ENCODE results near the gene OSGEP.

Gene OSGEP

GRCh38 chr14:20489093-20489994, 34.7 kb upstream of the OSGEP start:
- no peak for DNase-seq (ENCODE audit: insufficient read length)
- FAIRE-seq = peak; percentile 83
- TF ChIP-seq POLR2AphosphoS5 (IDR thresholded peaks at IDR 0.05; ENCODE audit: low read depth, low read length) = no peak
- TF ChIP-seq TAF1 (IDR thresholded peaks at IDR 0.05; ENCODE audit: borderline replicate concordance, low read depth, low read length) = no peak
- no peak for TF ChIP-seq POLR2A (IDR thresholded peaks at IDR 0.05; ENCODE audit: low read depth, low read length)

DNA sequence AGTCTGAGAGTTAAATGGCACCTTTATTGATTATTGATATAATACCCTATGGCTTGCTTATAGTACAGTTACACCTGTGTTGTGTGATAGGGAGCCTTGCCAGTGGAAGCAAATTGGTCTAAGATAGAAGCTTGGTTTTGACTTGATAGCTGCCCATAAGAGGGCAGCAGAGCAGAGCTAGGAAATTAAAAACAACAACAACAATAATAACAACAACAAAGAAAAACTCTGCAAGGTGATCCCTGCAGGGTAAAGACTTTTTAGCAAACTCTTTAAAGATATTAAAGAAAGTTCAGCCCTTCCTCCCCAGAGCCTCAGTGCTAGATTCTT, 32.7 kb upstream of the OSGEP start:
- TF ChIP-seq POLR2AphosphoS5 (IDR thresholded peaks at IDR 0.05; ENCODE audit: low read depth, low read length) (no peak), TAF1 (IDR thresholded peaks at IDR 0.05; ENCODE audit: borderline replicate concordance, low read depth, low read length) (no peak), POLR2A (IDR thresholded peaks at IDR 0.05; ENCODE audit: low read depth, low read length) (no peak)
- no peak for DNase-seq (ENCODE audit: insufficient read length)
- FAIRE-seq = no peak

GRCh38 chr14:20486684-20487395, 32.2 kb upstream of the OSGEP start:
- FAIRE-seq (peak; percentile 33), DNase-seq (ENCODE audit: insufficient read length) (no peak)
- TF ChIP-seq POLR2A (IDR thresholded peaks at IDR 0.05; ENCODE audit: low read depth, low read length) = no peak
- TF ChIP-seq POLR2AphosphoS5 (IDR thresholded peaks at IDR 0.05; ENCODE audit: low read depth, low read length) = no peak
- no peak for TF ChIP-seq TAF1 (IDR thresholded peaks at IDR 0.05; ENCODE audit: borderline replicate concordance, low read depth, low read length)

- FAIRE-seq (no peak), DNase-seq (ENCODE audit: insufficient read length) (no peak)
- no peak for TF ChIP-seq POLR2A (IDR thresholded peaks at IDR 0.05; ENCODE audit: low read depth, low read length)
- TF ChIP-seq TAF1 (IDR thresholded peaks at IDR 0.05; ENCODE audit: borderline replicate concordance, low read depth, low read length) = no peak
- no peak for TF ChIP-seq POLR2AphosphoS5 (IDR thresholded peaks at IDR 0.05; ENCODE audit: low read depth, low read length)
Observed at GRCh38 chr14:20485900-20486299, 31.3 kb upstream of the OSGEP start.

- FAIRE-seq (no peak), DNase-seq (ENCODE audit: insufficient read length) (no peak)
- TF ChIP-seq TAF1 (IDR thresholded peaks at IDR 0.05; ENCODE audit: borderline replicate concordance, low read depth, low read length) (no peak), POLR2AphosphoS5 (IDR thresholded peaks at IDR 0.05; ENCODE audit: low read depth, low read length) (no peak), POLR2A (IDR thresholded peaks at IDR 0.05; ENCODE audit: low read depth, low read length) (no peak)
Observed at GRCh38 chr14:20482382-20482781, 27.8 kb upstream of the OSGEP start.

GRCh38 chr14:20478894-20479293, 24.3 kb upstream of the OSGEP start:
- DNase-seq (ENCODE audit: insufficient read length) (no peak), FAIRE-seq (no peak)
- TF ChIP-seq POLR2A (IDR thresholded peaks at IDR 0.05; ENCODE audit: low read depth, low read length) (no peak), TAF1 (IDR thresholded peaks at IDR 0.05; ENCODE audit: borderline replicate concordance, low read depth, low read length) (no peak), POLR2AphosphoS5 (IDR thresholded peaks at IDR 0.05; ENCODE audit: low read depth, low read length) (no peak)

- no peak for DNase-seq (ENCODE audit: insufficient read length)
- no peak for FAIRE-seq
- TF ChIP-seq POLR2AphosphoS5 (IDR thresholded peaks at IDR 0.05; ENCODE audit: low read depth, low read length) (no peak), TAF1 (IDR thresholded peaks at IDR 0.05; ENCODE audit: borderline replicate concordance, low read depth, low read length) (no peak), POLR2A (IDR thresholded peaks at IDR 0.05; ENCODE audit: low read depth, low read length) (no peak)
Observed at GRCh38 chr14:20477211-20477876, 22.7 kb upstream of the OSGEP start.

DNA sequence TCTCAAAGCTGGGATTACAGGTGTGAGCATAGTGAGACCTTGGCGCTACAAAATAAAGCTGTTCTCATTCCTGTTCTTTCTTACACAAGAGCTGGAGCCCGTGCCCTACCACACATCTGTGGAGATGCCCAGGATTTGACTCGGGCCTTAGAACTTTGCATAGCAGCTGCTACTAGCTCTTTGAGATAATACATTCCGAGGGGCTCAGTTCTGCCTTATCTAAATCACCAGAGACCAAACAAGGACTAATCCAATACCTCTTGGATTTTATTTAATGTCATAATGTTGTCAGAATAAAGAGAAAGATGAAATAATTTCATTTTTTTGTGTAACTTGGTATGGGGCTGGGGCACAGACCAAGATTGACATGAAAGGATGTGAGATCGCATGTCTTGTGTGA, 22.2 kb upstream of the OSGEP start:
- TF ChIP-seq POLR2AphosphoS5 (IDR thresholded peaks at IDR 0.05; ENCODE audit: low read depth, low read length) (no peak), TAF1 (IDR thresholded peaks at IDR 0.05; ENCODE audit: borderline replicate concordance, low read depth, low read length) (no peak), POLR2A (IDR thresholded peaks at IDR 0.05; ENCODE audit: low read depth, low read length) (no peak)
- FAIRE-seq = no peak
- DNase-seq (ENCODE audit: insufficient read length) = no peak

GRCh38 chr14:20472536-20473169, 18.0 kb upstream of the OSGEP start:
- DNase-seq (ENCODE audit: insufficient read length) (no peak), FAIRE-seq (no peak)
- no peak for TF ChIP-seq POLR2A (IDR thresholded peaks at IDR 0.05; ENCODE audit: low read depth, low read length)
- no peak for TF ChIP-seq POLR2AphosphoS5 (IDR thresholded peaks at IDR 0.05; ENCODE audit: low read depth, low read length)
- no peak for TF ChIP-seq TAF1 (IDR thresholded peaks at IDR 0.05; ENCODE audit: borderline replicate concordance, low read depth, low read length)

GRCh38 chr14:20470603-20470901, 15.9 kb upstream of the OSGEP start:
- FAIRE-seq = no peak
- DNase-seq (ENCODE audit: insufficient read length) = no peak
- TF ChIP-seq TAF1 (IDR thresholded peaks at IDR 0.05; ENCODE audit: borderline replicate concordance, low read depth, low read length) (no peak), POLR2AphosphoS5 (IDR thresholded peaks at IDR 0.05; ENCODE audit: low read depth, low read length) (no peak), POLR2A (IDR thresholded peaks at IDR 0.05; ENCODE audit: low read depth, low read length) (no peak)

All from GM12892 (cell line).